Measurements from ENCODE around the gene TRPC4AP.

Gene TRPC4AP, protein sequence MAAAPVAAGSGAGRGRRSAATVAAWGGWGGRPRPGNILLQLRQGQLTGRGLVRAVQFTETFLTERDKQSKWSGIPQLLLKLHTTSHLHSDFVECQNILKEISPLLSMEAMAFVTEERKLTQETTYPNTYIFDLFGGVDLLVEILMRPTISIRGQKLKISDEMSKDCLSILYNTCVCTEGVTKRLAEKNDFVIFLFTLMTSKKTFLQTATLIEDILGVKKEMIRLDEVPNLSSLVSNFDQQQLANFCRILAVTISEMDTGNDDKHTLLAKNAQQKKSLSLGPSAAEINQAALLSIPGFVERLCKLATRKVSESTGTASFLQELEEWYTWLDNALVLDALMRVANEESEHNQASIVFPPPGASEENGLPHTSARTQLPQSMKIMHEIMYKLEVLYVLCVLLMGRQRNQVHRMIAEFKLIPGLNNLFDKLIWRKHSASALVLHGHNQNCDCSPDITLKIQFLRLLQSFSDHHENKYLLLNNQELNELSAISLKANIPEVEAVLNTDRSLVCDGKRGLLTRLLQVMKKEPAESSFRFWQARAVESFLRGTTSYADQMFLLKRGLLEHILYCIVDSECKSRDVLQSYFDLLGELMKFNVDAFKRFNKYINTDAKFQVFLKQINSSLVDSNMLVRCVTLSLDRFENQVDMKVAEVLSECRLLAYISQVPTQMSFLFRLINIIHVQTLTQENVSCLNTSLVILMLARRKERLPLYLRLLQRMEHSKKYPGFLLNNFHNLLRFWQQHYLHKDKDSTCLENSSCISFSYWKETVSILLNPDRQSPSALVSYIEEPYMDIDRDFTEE

DNA sequence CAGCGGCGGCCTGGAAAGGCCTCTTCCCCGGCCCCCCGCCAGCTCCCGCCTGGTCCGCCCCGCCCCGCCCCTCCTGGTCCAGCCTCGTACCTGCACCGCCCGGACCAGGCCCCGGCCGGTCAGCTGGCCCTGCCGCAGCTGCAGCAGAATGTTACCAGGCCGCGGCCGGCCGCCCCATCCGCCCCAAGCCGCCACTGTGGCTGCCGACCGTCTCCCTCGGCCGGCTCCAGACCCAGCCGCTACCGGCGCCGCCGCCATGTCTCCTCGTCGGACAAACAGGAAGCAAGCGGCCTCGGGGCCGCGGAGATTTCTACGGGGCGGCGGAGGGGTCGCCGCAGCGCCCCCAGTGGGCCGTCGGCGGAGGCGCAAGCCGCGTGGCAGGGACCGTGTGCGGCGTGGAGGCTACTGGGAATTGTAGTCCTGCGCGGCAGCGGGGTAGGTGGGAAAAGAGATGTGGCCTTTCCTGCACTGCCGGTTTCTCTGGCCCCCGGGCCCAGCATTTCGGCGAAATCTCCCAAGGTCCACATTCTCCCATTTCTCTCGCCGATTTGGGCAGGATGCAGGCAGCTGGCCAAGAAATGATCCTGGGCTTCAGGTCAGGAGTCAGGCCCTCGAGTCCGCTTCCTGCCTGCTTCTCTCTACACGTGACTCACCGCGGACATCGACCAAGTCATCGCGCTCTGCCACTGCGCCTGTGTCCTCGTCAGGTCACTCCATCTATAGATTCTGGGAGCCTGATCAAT, at the start of gene TRPC4AP:
Gene TRPC4AP (minus strand): TSS at position 284 of the 743 bp plus-strand sequence. CDS start 26 bp downstream, at position 258.
- peak within 1 kb of the TSS; percentile 96 for H3K4me3 ChIP-seq (ENCODE audit: control insufficient read depth, low read depth, low read length)
- peak; percentile 83 for DNase-seq (ENCODE audit: low read depth)
- TF ChIP-seq, protein P1, sequence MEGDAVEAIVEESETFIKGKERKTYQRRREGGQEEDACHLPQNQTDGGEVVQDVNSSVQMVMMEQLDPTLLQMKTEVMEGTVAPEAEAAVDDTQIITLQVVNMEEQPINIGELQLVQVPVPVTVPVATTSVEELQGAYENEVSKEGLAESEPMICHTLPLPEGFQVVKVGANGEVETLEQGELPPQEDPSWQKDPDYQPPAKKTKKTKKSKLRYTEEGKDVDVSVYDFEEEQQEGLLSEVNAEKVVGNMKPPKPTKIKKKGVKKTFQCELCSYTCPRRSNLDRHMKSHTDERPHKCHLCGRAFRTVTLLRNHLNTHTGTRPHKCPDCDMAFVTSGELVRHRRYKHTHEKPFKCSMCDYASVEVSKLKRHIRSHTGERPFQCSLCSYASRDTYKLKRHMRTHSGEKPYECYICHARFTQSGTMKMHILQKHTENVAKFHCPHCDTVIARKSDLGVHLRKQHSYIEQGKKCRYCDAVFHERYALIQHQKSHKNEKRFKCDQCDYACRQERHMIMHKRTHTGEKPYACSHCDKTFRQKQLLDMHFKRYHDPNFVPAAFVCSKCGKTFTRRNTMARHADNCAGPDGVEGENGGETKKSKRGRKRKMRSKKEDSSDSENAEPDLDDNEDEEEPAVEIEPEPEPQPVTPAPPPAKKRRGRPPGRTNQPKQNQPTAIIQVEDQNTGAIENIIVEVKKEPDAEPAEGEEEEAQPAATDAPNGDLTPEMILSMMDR (conservative IDR thresholded peaks at IDR 0.05; ENCODE audit: control insufficient read depth, insufficient read depth, low read depth, low read length): peak; percentile 64

DNA sequence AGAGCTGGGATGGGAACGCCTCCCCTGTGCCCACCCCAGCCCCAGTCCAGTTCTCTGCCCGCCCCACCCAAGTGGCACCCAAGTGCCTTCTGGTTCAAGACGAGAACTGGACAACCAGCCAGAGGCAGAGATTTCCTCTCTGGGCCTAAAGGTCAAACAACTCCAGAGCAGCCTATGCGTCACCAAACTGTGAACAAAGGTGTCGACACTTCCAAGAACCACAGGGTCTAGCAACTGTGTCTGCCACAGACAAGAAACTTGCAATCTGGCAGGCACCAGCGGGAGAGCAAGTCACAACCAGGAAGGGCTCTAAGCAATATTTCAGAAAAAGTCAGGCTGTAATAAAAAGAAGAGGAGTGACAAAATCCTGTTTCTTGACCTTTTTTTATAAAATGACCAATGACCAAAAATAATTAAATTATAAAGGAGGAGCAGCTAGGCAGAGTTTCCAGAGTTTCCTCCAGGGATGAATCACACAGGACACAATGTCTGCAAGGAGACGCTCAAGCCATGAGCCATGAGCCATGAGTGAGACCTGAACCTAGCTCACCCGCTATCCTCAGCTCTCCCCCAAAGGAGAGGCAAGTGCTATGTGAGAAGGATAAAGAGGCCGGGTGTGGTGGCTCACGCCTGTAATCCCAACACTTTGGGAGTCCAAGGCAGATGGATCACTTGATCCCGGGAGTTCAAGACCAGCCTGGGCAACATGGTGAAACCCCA, 43.4 kb upstream of the TRPC4AP start:
- DNase-seq (ENCODE audit: low read depth): peak; percentile 90
- TF ChIP-seq, protein P1 (conservative IDR thresholded peaks at IDR 0.05; ENCODE audit: control insufficient read depth, insufficient read depth, low read depth, low read length): no peak
- H3K4me3 ChIP-seq (ENCODE audit: control insufficient read depth, low read depth, low read length): no peak overlapping the region

DNA sequence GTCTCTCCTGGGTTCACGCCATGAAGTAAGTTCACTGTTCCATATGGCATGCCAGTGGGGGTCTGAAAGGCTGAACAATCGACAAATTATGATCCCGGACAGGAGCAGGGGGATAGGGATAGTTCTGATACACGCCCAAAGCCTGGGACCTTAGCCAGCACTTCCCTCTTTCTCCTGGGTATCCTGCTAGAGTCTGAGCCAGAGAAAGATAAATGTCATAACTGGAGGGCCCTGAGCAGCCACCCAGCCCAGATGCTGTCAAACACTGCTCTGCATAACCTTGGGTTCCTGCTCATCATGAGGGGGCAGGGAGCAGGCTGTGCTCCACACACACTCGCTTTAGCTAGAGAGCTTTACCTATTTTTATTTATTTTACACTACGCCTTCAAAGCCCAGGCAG, 42.3 kb upstream of the TRPC4AP start:
- H3K4me3 ChIP-seq (ENCODE audit: control insufficient read depth, low read depth, low read length): no peak overlapping the region
- TF ChIP-seq, protein P1 (conservative IDR thresholded peaks at IDR 0.05; ENCODE audit: control insufficient read depth, insufficient read depth, low read depth, low read length): no peak
- no peak for DNase-seq (ENCODE audit: low read depth)

DNA sequence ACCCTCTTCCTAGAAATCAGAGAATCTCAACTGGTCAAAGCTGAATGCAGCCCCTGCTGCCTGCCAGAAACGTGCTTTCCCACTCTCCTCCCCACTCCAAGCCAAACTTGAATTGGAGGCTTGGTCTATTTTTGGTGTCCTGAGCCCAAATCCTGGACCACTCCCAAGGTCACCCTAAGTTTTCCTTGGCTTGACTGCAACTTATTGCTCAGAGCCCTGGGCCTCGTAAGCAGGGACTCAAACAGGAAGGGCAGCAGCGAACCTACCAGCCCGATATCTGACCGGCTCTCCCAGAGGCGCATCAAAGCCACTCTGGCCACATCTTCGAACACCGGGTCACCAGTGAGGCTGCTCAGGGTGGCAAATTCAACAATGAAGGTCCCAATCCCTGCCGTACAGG, 41.9 kb upstream of the TRPC4AP start:
- TF ChIP-seq, protein P1 (conservative IDR thresholded peaks at IDR 0.05; ENCODE audit: control insufficient read depth, insufficient read depth, low read depth, low read length): no peak
- DNase-seq (ENCODE audit: low read depth): no peak
- no peak overlapping the region for H3K4me3 ChIP-seq (ENCODE audit: control insufficient read depth, low read depth, low read length)

DNA sequence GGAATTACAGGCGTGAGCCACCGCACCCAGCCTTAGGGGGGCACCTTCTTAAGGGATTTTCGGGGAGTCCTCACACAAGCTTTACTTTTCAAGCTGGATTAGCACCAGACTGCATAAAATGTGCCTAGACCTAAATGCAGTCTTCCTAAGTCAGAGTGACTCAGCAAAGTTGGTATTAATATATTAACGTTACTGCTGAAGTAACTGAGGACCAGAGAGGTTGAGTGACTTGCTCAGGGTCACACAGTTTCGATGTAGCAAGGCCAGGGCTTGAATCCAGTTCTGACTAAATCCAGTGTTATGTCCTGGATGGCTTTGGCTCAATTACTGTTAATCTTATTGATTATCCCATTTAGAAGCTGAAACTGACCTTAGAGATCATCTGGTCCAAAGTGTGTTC, 41.1 kb upstream of the TRPC4AP start:
- no peak overlapping the region for H3K4me3 ChIP-seq (ENCODE audit: control insufficient read depth, low read depth, low read length)
- TF ChIP-seq, protein P1 (conservative IDR thresholded peaks at IDR 0.05; ENCODE audit: control insufficient read depth, insufficient read depth, low read depth, low read length): no peak
- DNase-seq (ENCODE audit: low read depth): peak; percentile 33

DNA sequence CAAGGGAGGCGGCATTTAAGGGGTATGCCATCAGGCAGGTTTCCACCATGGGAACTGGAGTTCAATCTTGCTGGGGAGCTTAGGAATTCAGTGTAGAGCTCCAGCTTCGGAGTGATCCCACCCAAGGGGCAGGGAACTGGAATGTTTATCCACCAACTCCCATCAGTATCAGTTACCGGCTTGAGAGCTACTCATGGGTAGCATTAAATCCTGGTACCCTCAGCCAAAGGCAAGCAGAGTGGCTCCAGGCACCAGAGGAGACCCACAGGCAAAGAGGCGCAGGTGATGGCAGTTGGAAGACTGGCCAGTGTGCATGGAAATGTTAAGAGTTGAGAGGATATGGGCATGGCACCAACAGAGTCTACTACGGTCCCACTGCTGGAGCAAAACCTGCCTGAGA, 40.4 kb upstream of the TRPC4AP start:
- TF ChIP-seq, protein P1 (conservative IDR thresholded peaks at IDR 0.05; ENCODE audit: control insufficient read depth, insufficient read depth, low read depth, low read length): no peak
- H3K4me3 ChIP-seq (ENCODE audit: control insufficient read depth, low read depth, low read length): no peak overlapping the region
- DNase-seq (ENCODE audit: low read depth): no peak
